Stomach smooth muscle (tissue), 2 donors: Measurements from ENCODE around the gene CHST12.

Source experiments
- H3K27ac ChIP-seq: one replicate; pipeline ENCODE4 v1.7.0; 2013; ENCODE audit warnings: mild to moderate bottlenecking, low read length, inconsistent platforms
- H3K27me3 ChIP-seq, 2 donors: one replicate each; pipeline ENCODE4 v1.7.0; 2013; ENCODE audit warnings: low read length in 2 of 2; ENCODE audit not compliant: insufficient read depth in 2 of 2, control insufficient read depth in 1 of 2
- H3K36me3 ChIP-seq, 2 donors: one replicate each; pipeline ENCODE4 v1.7.0; 2013; ENCODE audit warnings: low read length in 2 of 2; ENCODE audit not compliant: control insufficient read depth in 2 of 2, insufficient read depth in 2 of 2
- H3K4me1 ChIP-seq: one replicate; pipeline ENCODE4 v1.7.0; 2013; ENCODE audit warnings: low read length; ENCODE audit not compliant: control insufficient read depth, insufficient read depth
- H3K4me3 ChIP-seq, 2 donors: one replicate each; pipeline ENCODE4 v1.7.0; 2013; ENCODE audit warnings: low read length in 2 of 2
- H3K9ac ChIP-seq, 2 donors: one replicate each; pipeline ENCODE4 v1.7.0; 2013; ENCODE audit warnings: low read length in 2 of 2, mild to moderate bottlenecking in 1 of 2
- H3K9me3 ChIP-seq, 2 donors: one replicate each; pipeline ENCODE4 v1.7.0; 2013; ENCODE audit warnings: low read length in 2 of 2; ENCODE audit not compliant: control insufficient read depth in 2 of 2
- donor health status: healthy.
- donor health status: Pancreatic carcinoma.

CHST12 gene

DNA sequence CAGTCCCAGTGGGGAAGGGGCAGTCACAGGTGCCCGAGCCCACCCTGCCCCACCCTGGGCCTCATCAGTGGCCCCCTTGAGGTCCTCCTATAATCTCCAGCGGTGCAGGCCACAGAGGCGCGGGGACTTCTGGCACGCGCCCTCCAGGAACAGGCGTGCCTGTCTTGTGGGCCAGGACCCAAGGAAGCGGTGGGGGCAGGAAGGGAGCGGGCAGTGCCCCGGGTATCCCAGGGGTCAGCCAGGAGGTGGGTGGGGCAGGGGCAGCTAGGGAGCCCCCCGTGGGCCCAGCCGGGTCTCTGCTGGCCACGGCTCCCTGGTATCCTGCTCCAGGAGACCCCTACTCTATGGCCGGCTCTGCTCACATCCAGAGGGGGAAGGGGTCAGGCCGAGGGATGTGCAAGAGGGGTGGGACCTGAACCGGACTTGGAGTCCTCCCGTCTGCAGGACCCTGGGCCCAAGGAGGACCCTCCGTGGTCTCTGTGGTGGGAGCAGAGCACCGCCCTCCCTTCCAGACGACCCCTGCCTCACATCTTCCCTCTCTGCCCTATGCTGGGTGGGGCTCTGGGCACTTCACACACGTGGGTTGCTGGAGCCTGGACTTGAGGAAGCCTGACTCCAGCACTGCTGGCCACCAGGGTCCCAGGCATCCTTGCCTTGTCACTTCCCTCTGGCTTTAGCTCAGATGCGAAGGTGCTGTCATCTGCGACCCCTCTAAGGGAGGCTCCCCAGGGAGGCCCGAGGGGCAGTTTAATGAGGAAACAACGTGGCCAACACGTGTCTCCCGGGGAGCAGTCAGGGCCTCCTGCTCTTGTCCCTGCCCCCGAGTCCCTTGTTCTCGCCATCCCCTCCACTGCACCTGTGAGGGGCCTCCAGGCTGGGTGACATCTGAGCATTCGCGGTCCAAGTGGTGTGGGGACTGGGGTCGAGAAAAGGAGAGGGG lies 91.0 kb downstream of the CHST12 start:
- Histone ChIP-seq H3K4me1 (peaks cover 6% of the 10 kb centered on the region), H3K9ac (no peak overlapping the region), H3K9me3 (no peaks in the 10 kb centered on the region), H3K27ac (no peak overlapping the region), H3K27me3 (peaks cover 12 to 21% of the 10 kb centered on the region in 2 donors), H3K4me3 (no peak overlapping the region), H3K36me3 (no peaks in the 10 kb centered on the region)

- Histone ChIP-seq H3K9ac (no peak overlapping the region), H3K27ac (no peak overlapping the region), H3K4me3 (no peak overlapping the region), H3K9me3 (no peaks in the 10 kb centered on the region), H3K4me1 (peaks cover 2% of the 10 kb centered on the region), H3K27me3 (peaks cover 12 to 23% of the 10 kb centered on the region in 2 donors), H3K36me3 (no peaks in the 10 kb centered on the region)
Observed at GRCh38 chr7:2495418-2496299, 92.2 kb downstream of the CHST12 start.

- H3K27ac ChIP-seq, result no peak overlapping the region
- peaks cover 12 to 23% of the 10 kb centered on the region in 2 donors for H3K27me3 ChIP-seq
- H3K4me3 ChIP-seq, result no peak overlapping the region
- no peaks in the 10 kb centered on the region for H3K9me3 ChIP-seq
- peaks cover 2% of the 10 kb centered on the region for H3K4me1 ChIP-seq
- H3K9ac ChIP-seq, result no peak overlapping the region
- H3K36me3 ChIP-seq, result no peaks in the 10 kb centered on the region
Observed at GRCh38 chr7:2496375-2496774, 93.0 kb downstream of the CHST12 start.

DNA sequence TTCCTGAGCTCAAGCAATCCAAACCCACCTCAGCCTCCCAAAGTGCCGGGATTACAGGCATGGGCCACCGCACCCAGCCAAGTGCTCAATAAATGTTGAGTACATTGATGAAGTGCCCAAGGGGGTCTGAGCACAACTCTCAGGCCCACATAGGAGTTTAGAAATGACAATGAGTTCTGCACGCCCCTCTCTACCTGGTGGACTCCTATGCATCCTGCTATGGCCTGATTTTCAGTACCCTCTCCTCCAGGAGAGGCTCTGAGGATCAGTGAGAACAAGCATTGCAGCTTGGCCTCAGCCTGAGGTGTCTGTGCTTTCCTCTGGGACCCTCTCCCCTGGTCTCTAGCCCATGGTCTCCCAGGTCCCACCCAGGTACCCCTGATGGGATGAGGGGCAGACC lies 93.7 kb downstream of the CHST12 start:
- Histone ChIP-seq H3K4me1 (peaks cover 2% of the 10 kb centered on the region), H3K9me3 (no peaks in the 10 kb centered on the region), H3K27ac (no peak overlapping the region), H3K36me3 (no peaks in the 10 kb centered on the region), H3K27me3 (peaks cover 12 to 23% of the 10 kb centered on the region in 2 donors), H3K9ac (no peak overlapping the region), H3K4me3 (no peak overlapping the region)

- H3K4me1 ChIP-seq, result peaks cover 2% of the 10 kb centered on the region
- no peaks in the 10 kb centered on the region for H3K9me3 ChIP-seq
- no peak overlapping the region for H3K9ac ChIP-seq
- peaks cover 12 to 23% of the 10 kb centered on the region in 2 donors for H3K27me3 ChIP-seq
- H3K27ac ChIP-seq, result no peak overlapping the region
- no peak overlapping the region for H3K4me3 ChIP-seq
- H3K36me3 ChIP-seq, result no peaks in the 10 kb centered on the region
Observed at GRCh38 chr7:2497500-2498336, 94.3 kb downstream of the CHST12 start.
